Fibroblast of mammary gland (primary cell): ENCODE results near the gene BCAP31.
"Not testable (repeated sequence)": the region's sequence is repeated elsewhere in the genome, so short reads cannot be mapped to it uniquely, and the experiment has no call there.

Experiments
- DNase-seq: peaks from one replicate; pipeline ENCODE4 v3.0.0-alpha.2; 2010; ENCODE audit warnings: low read depth
- H3K4me3 ChIP-seq: 2 replicates; pipeline ENCODE4 v1.5.1; 2011; ENCODE audit warnings: low read depth, mild to moderate bottlenecking, low read length, moderate library complexity; ENCODE audit not compliant: control insufficient read depth
- TF ChIP-seq, protein P1 (sequence below): conservative IDR thresholded peaks from 2 replicates; pipeline ENCODE4 v1.5.1; 2011; ENCODE audit warnings: low read depth, low read length, inconsistent platforms; ENCODE audit not compliant: control insufficient read depth, insufficient read depth

BCAP31 gene

DNA sequence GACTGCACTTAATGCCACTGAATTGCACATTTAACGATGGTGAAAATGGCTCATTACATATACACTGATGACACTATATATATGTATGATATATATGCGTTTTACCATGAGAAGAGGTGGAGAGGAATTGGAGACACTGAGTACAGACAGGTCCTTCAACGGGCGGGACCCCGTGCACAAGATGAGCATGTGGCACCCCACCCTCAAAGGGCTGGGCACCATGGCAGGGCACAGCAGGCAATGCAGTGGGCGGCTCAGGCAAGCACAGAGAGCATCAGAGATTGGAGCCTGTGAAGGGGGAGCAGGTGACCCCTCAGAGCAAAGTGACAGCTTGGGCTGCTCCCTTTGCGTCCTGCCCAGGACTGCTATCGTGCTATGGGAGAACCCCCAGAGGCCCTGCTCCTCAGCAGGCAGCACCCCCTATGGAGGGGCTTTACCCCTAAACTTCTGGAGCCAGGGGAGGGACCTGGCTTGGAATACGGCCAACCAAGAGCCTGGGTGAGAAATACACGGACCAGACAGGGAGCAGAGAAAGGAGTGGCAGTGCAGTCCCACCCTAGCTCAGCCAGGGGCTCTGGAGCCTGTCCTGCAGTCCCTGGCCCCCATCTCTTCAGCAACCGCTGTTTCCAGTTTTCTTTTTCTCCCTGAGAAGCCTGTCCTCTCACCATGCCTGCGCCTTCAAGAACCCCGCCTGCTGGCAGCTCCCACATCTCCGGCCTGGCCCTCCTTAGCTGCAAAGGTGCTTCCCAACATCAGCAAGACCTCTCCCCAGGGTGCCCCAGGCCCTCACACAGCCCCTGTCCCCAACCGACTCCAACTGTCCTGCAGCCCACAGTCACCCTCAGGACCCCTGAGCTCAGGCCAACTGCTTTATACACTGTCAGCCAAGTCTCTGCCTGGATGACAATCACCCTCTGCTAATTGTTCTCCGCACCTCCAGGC is 26.0 kb downstream of the BCAP31 start:
- no peak overlapping the region for H3K4me3 ChIP-seq
- no peak for DNase-seq
- TF ChIP-seq, protein P1, sequence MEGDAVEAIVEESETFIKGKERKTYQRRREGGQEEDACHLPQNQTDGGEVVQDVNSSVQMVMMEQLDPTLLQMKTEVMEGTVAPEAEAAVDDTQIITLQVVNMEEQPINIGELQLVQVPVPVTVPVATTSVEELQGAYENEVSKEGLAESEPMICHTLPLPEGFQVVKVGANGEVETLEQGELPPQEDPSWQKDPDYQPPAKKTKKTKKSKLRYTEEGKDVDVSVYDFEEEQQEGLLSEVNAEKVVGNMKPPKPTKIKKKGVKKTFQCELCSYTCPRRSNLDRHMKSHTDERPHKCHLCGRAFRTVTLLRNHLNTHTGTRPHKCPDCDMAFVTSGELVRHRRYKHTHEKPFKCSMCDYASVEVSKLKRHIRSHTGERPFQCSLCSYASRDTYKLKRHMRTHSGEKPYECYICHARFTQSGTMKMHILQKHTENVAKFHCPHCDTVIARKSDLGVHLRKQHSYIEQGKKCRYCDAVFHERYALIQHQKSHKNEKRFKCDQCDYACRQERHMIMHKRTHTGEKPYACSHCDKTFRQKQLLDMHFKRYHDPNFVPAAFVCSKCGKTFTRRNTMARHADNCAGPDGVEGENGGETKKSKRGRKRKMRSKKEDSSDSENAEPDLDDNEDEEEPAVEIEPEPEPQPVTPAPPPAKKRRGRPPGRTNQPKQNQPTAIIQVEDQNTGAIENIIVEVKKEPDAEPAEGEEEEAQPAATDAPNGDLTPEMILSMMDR, result no peak

GRCh38 chrX:153696986-153697722 is 27.0 kb downstream of the BCAP31 start:
- not testable (repeated sequence) for H3K4me3 ChIP-seq, DNase-seq

GRCh38 chrX:153696538-153696937 is 27.6 kb downstream of the BCAP31 start:
- not testable (repeated sequence) for H3K4me3 ChIP-seq, DNase-seq

- no peak for DNase-seq
- H3K4me3 ChIP-seq, result no peak overlapping the region
- TF ChIP-seq, protein P1, result no peak
Measured at GRCh38 chrX:153696100-153696499, 28.1 kb downstream of the BCAP31 start.

- DNase-seq, result no peak
- TF ChIP-seq, protein P1, result no peak
- H3K4me3 ChIP-seq, result no peak overlapping the region
Measured at GRCh38 chrX:153694687-153695270, 29.4 kb downstream of the BCAP31 start.

DNA sequence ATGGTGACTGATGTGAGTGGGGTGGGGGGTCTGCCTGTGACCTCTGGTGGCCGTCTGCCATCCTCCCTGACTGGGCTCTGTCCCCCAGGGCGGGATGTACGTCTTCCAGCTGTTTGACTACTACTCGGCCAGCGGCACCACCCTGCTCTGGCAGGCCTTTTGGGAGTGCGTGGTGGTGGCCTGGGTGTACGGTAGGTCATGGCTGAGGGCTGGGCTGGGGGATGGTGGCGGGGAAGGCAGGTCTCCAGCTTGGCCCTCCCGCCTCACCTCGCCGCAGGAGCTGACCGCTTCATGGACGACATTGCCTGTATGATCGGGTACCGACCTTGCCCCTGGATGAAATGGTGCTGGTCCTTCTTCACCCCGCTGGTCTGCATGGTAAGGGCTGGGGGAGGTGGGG is 29.9 kb downstream of the BCAP31 start:
- H3K4me3 ChIP-seq, result not testable (repeated sequence)

GRCh38 chrX:153693216-153694086 is 30.7 kb downstream of the BCAP31 start:
- no peak overlapping the region for H3K4me3 ChIP-seq
- TF ChIP-seq, protein P1, result no peak
- DNase-seq, result no peak

More for the DNA sequence above, 29.9 kb downstream of the BCAP31 start:
- DNase-seq, result not testable (repeated sequence)
